Measurements from ENCODE around the gene PYGL. TPM values are rescaled to one million over a fixed set of nuclear protein-coding genes. Genes with fewer than 3 reads are reported as not detected.

PYGL gene
- total RNA-seq, 1 experiment from 2014 or later, result 75.6 TPM

GRCh38 chr14:50978529-50978871 lies 34.2 kb upstream of the PYGL start:
- H3K27me3 ChIP-seq (ENCODE audit: insufficient read depth, low read depth), result no peaks in the 10 kb centered on the region
- ChIA-PET CTCF (interaction anchor here (0.5 to 0.6 kb wide), 2 partner anchors 214 to 1079 kb away, joined by 3 to 5 read pairs; no protein-coding TSS in a partner anchor), POLR2A (ENCODE audit: unreplicated experiment) (no interaction called here)
- no peaks in the 10 kb centered on the region for H3K36me3 ChIP-seq (ENCODE audit: low read depth)
- no peak overlapping the region for H3K27ac ChIP-seq
- H3K4me2 ChIP-seq, result no peak overlapping the region
- no peaks in the 10 kb centered on the region for H3K9me2 ChIP-seq (ENCODE audit: insufficient read depth)
- no TSS peak for BruUV-seq (replicated peaks)
- no peaks in the 10 kb centered on the region for H4K20me1 ChIP-seq (ENCODE audit: insufficient read depth)
- H3K9me3 ChIP-seq (ENCODE audit: insufficient read depth, low read depth), result no peaks in the 10 kb centered on the region
- no peak for DNase-seq
- no peaks in the 10 kb centered on the region for H3F3A ChIP-seq (ENCODE audit: insufficient read depth, low read depth)
- H3K4me1 ChIP-seq (replicated peaks; ENCODE audit: insufficient read depth), result no peaks in the 10 kb centered on the region
- TF ChIP-seq CTCF (conservative IDR thresholded peaks at IDR 0.05) (no peak), EZH2 (IDR thresholded peaks at IDR 0.05; ENCODE audit: low read depth) (no peak)
- no peak overlapping the region for H2AFZ ChIP-seq
- H3K79me2 ChIP-seq (ENCODE audit: low read depth), result no peaks in the 10 kb centered on the region
- intact Hi-C loops (cut with micrococcal nuclease; ENCODE audit: unreplicated experiment), result no loop called here
- no peak overlapping the region for H3K4me3 ChIP-seq

GRCh38 chr14:50977863-50978528 lies 33.7 kb upstream of the PYGL start:
- Histone ChIP-seq H3K4me1 (replicated peaks; ENCODE audit: insufficient read depth) (no peaks in the 10 kb centered on the region), H3K4me2 (no peak overlapping the region), H3K4me3 (no peak overlapping the region), H3K36me3 (ENCODE audit: low read depth) (no peaks in the 10 kb centered on the region), H3K9me2 (ENCODE audit: insufficient read depth) (no peaks in the 10 kb centered on the region), H3F3A (ENCODE audit: insufficient read depth, low read depth) (no peaks in the 10 kb centered on the region), H3K79me2 (ENCODE audit: low read depth) (no peaks in the 10 kb centered on the region), H3K27me3 (ENCODE audit: insufficient read depth, low read depth) (no peaks in the 10 kb centered on the region), H3K9me3 (ENCODE audit: insufficient read depth, low read depth) (no peaks in the 10 kb centered on the region), H2AFZ (no peak overlapping the region), H4K20me1 (ENCODE audit: insufficient read depth) (no peaks in the 10 kb centered on the region), H3K27ac (no peak overlapping the region)
- BruUV-seq (replicated peaks), result no TSS peak
- ChIA-PET POLR2A (ENCODE audit: unreplicated experiment) (no interaction called here), CTCF (interaction anchor here (0.5 to 0.6 kb wide), 2 partner anchors 673 to 1079 kb away, joined by 3 to 4 read pairs; partner anchors contain the start of gene FRMD6)
- intact Hi-C loops (cut with micrococcal nuclease; ENCODE audit: unreplicated experiment), result no loop called here
- no peak for TF ChIP-seq EZH2 (IDR thresholded peaks at IDR 0.05; ENCODE audit: low read depth)
- no peak for DNase-seq

- Histone ChIP-seq H3K27ac (no peak overlapping the region), H3K36me3 (ENCODE audit: low read depth) (no peaks in the 10 kb centered on the region), H3K4me1 (replicated peaks; ENCODE audit: insufficient read depth) (no peaks in the 10 kb centered on the region), H4K20me1 (ENCODE audit: insufficient read depth) (no peaks in the 10 kb centered on the region), H3K27me3 (ENCODE audit: insufficient read depth, low read depth) (no peaks in the 10 kb centered on the region), H3K4me2 (no peak overlapping the region), H3K4me3 (no peak overlapping the region), H2AFZ (no peak overlapping the region), H3K9me2 (ENCODE audit: insufficient read depth) (no peaks in the 10 kb centered on the region), H3F3A (ENCODE audit: insufficient read depth, low read depth) (no peaks in the 10 kb centered on the region), H3K9me3 (ENCODE audit: insufficient read depth, low read depth) (no peaks in the 10 kb centered on the region), H3K79me2 (ENCODE audit: low read depth) (no peaks in the 10 kb centered on the region)
- ChIA-PET CTCF (no interaction called here), POLR2A (ENCODE audit: unreplicated experiment) (interaction anchor here (0.6 kb wide), 1 partner anchor 1105 kb away, joined by 6 read pairs; no protein-coding TSS in a partner anchor)
- no TSS peak for BruUV-seq (replicated peaks)
- DNase-seq, result no peak
- intact Hi-C loops (cut with micrococcal nuclease; ENCODE audit: unreplicated experiment), result no loop called here
- TF ChIP-seq CTCF (conservative IDR thresholded peaks at IDR 0.05) (no peak), EZH2 (IDR thresholded peaks at IDR 0.05; ENCODE audit: low read depth) (no peak)
Measured at GRCh38 chr14:50974118-50974517, 29.8 kb upstream of the PYGL start.

- Histone ChIP-seq H3K4me3 (no peak overlapping the region), H3K27ac (no peak overlapping the region), H3K4me2 (no peak overlapping the region), H3F3A (ENCODE audit: insufficient read depth, low read depth) (no peaks in the 10 kb centered on the region), H3K9me3 (ENCODE audit: insufficient read depth, low read depth) (no peaks in the 10 kb centered on the region), H2AFZ (no peak overlapping the region), H3K36me3 (ENCODE audit: low read depth) (no peaks in the 10 kb centered on the region), H4K20me1 (ENCODE audit: insufficient read depth) (no peaks in the 10 kb centered on the region), H3K9me2 (ENCODE audit: insufficient read depth) (no peaks in the 10 kb centered on the region), H3K4me1 (replicated peaks; ENCODE audit: insufficient read depth) (no peaks in the 10 kb centered on the region), H3K27me3 (ENCODE audit: insufficient read depth, low read depth) (no peaks in the 10 kb centered on the region), H3K79me2 (ENCODE audit: low read depth) (no peaks in the 10 kb centered on the region)
- intact Hi-C loops (cut with micrococcal nuclease; ENCODE audit: unreplicated experiment), result no loop called here
- BruUV-seq (replicated peaks), result no TSS peak
- ChIA-PET POLR2A (ENCODE audit: unreplicated experiment) (no interaction called here), CTCF (no interaction called here)
- TF ChIP-seq EZH2 (IDR thresholded peaks at IDR 0.05; ENCODE audit: low read depth) (no peak), CTCF (conservative IDR thresholded peaks at IDR 0.05) (no peak)
- no peak for DNase-seq
Measured at GRCh38 chr14:50972734-50973133, 28.5 kb upstream of the PYGL start.

All from PC-9 (cell line).